MCF 10A (cell line): Measurements from ENCODE around the gene TRNAU1AP. TPM values are rescaled to one million over a fixed set of nuclear protein-coding genes. Genes with fewer than 3 reads are reported as not detected.

Experiments used
- BruUV-seq: library from RNA; stranded (reverse); fragments of 400-500 nt; replicated peaks from 2 replicates; lab custom pipeline; 2021; lab: Mats Ljungman, UMichigan
- CTCF ChIA-PET: fragments of 300-600 bp; sonication (Branson Sonifier 250); formaldehyde crosslinking; extraction: SDS; loops from one replicate; lab custom pipeline; 2021; ENCODE audit warnings: antibody characterized with exemption, inconsistent platforms; lab: Yijun Ruan, JAX
- POLR2A ChIA-PET: fragments of 300-600, 350-650 bp; sonication (Branson Sonifier 250); formaldehyde crosslinking; extraction: SDS; loops from one replicate; lab custom pipeline; 2020; ENCODE audit warnings: antibody characterized with exemption, inconsistent platforms; lab: Yijun Ruan, JAX
- DNase-seq: peaks from one replicate; pipeline ENCODE4 v3.0.0-alpha.2; 2018; ENCODE audit not compliant: unreplicated experiment
- H3K27ac Mint-ChIP-seq: one replicate; pipeline ENCODE4 v1.8.0; 2022; ENCODE audit warnings: mild to moderate bottlenecking, low read depth, mixed read lengths; ENCODE audit not compliant: unreplicated experiment
- H3K27me3 Mint-ChIP-seq: one replicate; pipeline ENCODE4 v1.8.0; 2022; ENCODE audit warnings: mixed read lengths; ENCODE audit not compliant: insufficient read depth, unreplicated experiment
- H3K36me3 Mint-ChIP-seq: one replicate; pipeline ENCODE4 v1.8.0; 2022; ENCODE audit warnings: mild to moderate bottlenecking, moderate library complexity, mixed read lengths; ENCODE audit not compliant: insufficient read depth, unreplicated experiment
- H3K4me1 Mint-ChIP-seq: one replicate; pipeline ENCODE4 v1.8.0; 2022; ENCODE audit warnings: mixed read lengths; ENCODE audit not compliant: insufficient read depth, unreplicated experiment
- H3K4me3 Mint-ChIP-seq: one replicate; pipeline ENCODE4 v1.8.0; 2022; ENCODE audit warnings: mild to moderate bottlenecking, moderate library complexity, mixed read lengths; ENCODE audit not compliant: unreplicated experiment
- H3K9me3 Mint-ChIP-seq: one replicate; pipeline ENCODE4 v1.8.0; 2022; ENCODE audit warnings: mixed read lengths; ENCODE audit not compliant: unreplicated experiment
- CTCF ChIP-seq: fragments of 200-600 bp; IDR thresholded peaks from one replicate; pipeline ENCODE4 v1.8.0; 2022; ENCODE audit warnings: antibody characterized with exemption, mild to moderate bottlenecking; ENCODE audit not compliant: unreplicated experiment
- intact Hi-C: fragments of 100-400 bp; cut with micrococcal nuclease; formaldehyde crosslinking; loops from 2 replicates; pipeline ENCODE4 v1.14.1; 2022
- total RNA-seq: library from RNA; stranded (reverse); gene quantifications from 2 replicates; pipeline ENCODE4 v1.2.3, GENCODE V29; 2022

Gene TRNAU1AP
- total RNA-seq, 1 experiment from 2014 or later: 28.2 TPM

GRCh38 chr1:28508435-28508754 is 44.5 kb upstream of the TRNAU1AP start:
- no peaks in the 10 kb centered on the region for H3K9me3 Mint-ChIP-seq
- ChIA-PET CTCF (interaction anchor here (0.6 to 1.7 kb wide), 4 partner anchors 9 to 130 kb away, joined by 3 to 8 read pairs (median 6); no protein-coding TSS in a partner anchor), POLR2A (interaction anchor here (0.5 to 14.1 kb wide), 34 partner anchors 8 to 673 kb away, joined by 3 to 237 read pairs (median 7); partner anchors contain the start of genes ATP5IF1, EYA3, RNU11 and SRSF4)
- no TSS peak for BruUV-seq
- intact Hi-C loops: no loop called here
- DNase-seq: peak; percentile 35
- H3K27me3 Mint-ChIP-seq: no peaks in the 10 kb centered on the region
- peaks cover 82% of the 10 kb centered on the region for H3K36me3 Mint-ChIP-seq
- no peak for TF ChIP-seq CTCF
- H3K27ac Mint-ChIP-seq: peak overlapping the region; percentile 98
- peak overlapping the region; percentile 95 for H3K4me3 Mint-ChIP-seq
- H3K4me1 Mint-ChIP-seq: peaks cover 25% of the 10 kb centered on the region

GRCh38 chr1:28509705-28510272 is 43.1 kb upstream of the TRNAU1AP start:
- Mint-ChIP-seq H3K4me3 (peak overlapping the region; percentile 95), H3K36me3 (peaks cover 96% of the 10 kb centered on the region), H3K9me3 (no peaks in the 10 kb centered on the region), H3K27ac (peak overlapping the region; percentile 98), H3K27me3 (no peaks in the 10 kb centered on the region), H3K4me1 (peaks cover 25% of the 10 kb centered on the region)
- BruUV-seq: no TSS peak
- peak; percentile 59 for DNase-seq
- intact Hi-C loops: no loop called here
- no peak for TF ChIP-seq CTCF
- ChIA-PET CTCF (interaction anchor here (0.6 kb wide), 1 partner anchor 79 kb away, joined by 3 read pairs; no protein-coding TSS in a partner anchor), POLR2A (interaction anchor here (0.8 to 14.1 kb wide), 29 partner anchors 7 to 672 kb away, joined by 3 to 237 read pairs (median 5); partner anchors contain the start of genes ATP5IF1, EYA3, GMEB1 and MED18)

GRCh38 chr1:28510273-28510969 is 42.5 kb upstream of the TRNAU1AP start:
- BruUV-seq: no TSS peak

More at GRCh38 chr1:28510273-28510969, 42.5 kb upstream of the TRNAU1AP start:
- intact Hi-C loops: no loop called here
- ChIA-PET POLR2A (interaction anchor here (0.8 to 14.1 kb wide), 26 partner anchors 6 to 317 kb away, joined by 3 to 237 read pairs (median 6); partner anchors contain the start of genes ATP5IF1, GMEB1, MED18 and RNU11), CTCF (interaction anchor here (1.1 kb wide), 1 partner anchor 60 kb away, joined by 3 read pairs; no protein-coding TSS in a partner anchor)
- H3K9me3 Mint-ChIP-seq: no peaks in the 10 kb centered on the region
- DNase-seq: peak; percentile 68
- no peak for TF ChIP-seq CTCF
- H3K27ac Mint-ChIP-seq: peak overlapping the region; percentile 98
- peaks cover 100% of the 10 kb centered on the region for H3K36me3 Mint-ChIP-seq
- H3K4me3 Mint-ChIP-seq: peak overlapping the region; percentile 95
- H3K4me1 Mint-ChIP-seq: peaks cover 25% of the 10 kb centered on the region
- no peaks in the 10 kb centered on the region for H3K27me3 Mint-ChIP-seq
